ENCODE measurements around the gene AHDC1. TPM values are rescaled to one million over a fixed set of nuclear protein-coding genes. Genes with fewer than 3 reads are reported as not detected.

The AHDC1 gene
- polyA plus RNA-seq, 3 donors from 2014 or later, result 1.2 to 6.3 TPM; not detected in 1

DNA sequence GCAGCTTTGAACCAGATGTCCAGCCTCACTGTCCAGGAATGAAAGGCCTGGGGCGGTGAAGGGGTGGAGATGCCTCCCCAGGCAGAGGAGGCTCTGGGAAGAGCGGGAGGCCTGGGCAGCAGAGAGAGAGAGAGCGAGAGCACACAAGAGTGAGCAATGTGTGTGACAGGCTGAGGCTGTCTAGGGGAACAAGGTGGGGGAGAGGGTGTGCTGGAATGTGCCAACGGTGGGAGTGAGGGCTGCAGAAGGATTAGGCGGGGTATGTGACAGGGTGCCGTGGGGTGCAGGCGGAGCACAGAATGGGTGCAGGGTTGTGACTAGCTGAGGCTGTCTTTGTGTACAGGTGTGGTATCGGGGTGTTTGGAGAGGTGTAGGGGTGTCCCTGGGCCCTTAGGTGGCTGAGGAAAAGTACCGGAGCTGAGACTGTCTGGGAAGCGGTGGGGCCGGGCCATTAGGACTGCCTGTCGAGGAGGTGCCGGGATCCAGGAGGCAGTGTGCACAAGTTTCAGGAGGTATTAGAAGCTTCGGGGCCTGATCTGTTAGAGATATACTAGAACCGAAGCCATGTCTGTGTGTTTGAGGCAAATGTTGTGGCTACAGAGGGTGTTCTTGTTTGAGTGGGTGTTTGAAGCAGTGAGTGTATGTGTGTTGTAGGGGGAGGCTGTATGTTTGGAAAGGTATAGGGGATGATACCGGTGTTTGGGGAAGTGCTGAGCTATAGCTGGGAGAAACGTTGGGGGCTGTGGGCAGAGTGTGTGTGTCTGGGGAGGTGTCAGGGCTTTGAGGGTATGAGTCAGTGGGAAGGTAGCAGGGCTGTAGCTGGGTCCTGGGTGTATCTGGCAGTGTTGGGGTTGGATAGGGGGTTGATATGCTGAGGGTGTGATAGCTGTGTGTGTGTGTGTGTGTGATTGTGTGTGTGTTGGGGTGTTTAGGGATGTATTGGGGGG is 9.1 kb downstream of the AHDC1 start:
- Mint-ChIP-seq H3K4me1 (peaks cover 14 to 24% of the 10 kb centered on the region in 2 donors), H3K27me3 (ENCODE audit: low read depth in 3 of 3) (peaks cover 0 to 3% (median 2%) of the 10 kb centered on the region in 3 donors), H3K9me3 (no peaks in the 10 kb centered on the region), H3K27ac (no peak overlapping the region), H3K36me3 (no peaks in the 10 kb centered on the region), H3K4me3 (no peak overlapping the region)
- DNase-seq, result peak; percentile 42 to 51 (median 50)

DNA sequence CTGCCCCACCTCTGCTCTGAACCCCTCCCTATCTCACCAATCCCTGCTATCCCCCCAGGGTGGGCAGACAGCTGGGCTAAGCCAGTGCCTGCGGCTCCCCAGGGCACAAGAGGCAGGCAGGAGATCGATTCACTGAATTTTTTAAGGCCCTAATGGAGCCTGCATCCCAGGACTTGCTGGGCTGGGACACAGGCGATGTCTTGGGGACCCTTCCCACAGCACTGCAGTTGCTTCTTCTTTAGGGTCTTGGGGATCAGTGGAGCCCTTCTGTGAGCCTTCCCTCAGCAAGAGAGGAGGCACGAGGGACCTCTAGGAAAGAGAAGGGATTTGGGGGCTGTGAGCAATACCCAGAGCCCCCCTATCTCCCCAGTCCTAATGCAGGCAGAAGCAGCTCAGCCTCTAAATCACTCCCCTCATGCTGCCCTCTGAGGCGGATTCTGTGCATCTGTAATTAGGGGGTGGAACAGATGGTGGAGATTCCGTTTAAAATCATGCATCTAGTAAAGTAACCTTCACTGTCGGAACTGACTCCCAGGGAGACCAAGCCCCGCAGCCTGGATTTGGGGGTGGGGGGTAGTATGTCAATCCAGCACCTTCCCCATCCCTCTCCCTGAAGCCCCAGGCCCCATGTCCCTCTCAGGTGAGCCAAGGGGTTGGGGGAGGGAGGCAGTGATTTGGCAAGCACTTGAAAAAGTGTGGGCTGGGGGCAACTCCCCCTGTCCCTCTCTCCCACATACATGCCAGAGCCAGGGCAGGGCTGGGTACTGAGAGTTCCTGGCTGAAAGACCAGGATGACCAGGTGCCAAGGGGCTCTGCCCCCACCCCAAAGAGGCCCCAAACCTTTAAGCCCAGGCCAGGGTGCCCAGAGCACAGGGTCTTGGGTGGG is 10.0 kb downstream of the AHDC1 start:
- Mint-ChIP-seq H3K4me3 (no peak overlapping the region), H3K9me3 (no peaks in the 10 kb centered on the region)

DNA sequence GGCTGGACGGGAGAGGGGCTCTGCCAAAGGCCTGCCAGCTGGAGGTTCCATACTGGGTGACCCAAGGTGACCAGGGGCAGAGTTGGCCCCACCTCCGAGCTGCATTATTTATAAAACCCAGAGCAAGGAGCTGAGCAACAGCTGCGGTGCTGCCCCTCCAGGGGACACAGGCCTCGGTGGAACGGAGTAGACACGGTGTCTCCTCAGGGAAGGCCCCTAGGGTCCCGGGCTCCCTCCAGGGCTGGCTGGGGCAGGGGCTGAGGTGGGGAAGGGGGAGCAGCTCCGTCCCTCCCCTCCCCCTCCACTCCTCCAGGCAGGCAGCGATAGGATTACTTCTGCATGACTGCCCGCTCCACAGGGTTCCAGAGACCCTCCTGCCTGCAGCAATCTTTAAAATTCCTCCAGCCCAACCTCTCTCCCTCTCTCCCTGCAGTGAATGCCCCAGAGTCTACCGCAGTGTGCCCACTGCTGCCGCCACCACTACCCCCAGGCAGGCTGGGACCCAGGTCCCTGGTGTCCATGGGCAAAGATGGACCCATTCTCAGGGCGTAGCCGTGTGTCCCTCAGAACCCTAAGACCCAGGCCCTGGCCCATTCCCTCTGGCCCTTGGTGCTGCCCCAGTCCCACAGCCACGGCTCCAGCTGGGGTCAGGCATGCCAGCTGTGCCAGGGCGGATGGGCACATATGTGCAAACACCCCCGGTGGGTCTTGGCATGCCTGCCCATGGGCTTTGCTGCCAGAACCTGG is 10.8 kb downstream of the AHDC1 start:
- H3K36me3 Mint-ChIP-seq, result no peaks in the 10 kb centered on the region
- peaks cover 0 to 10% of the 10 kb centered on the region in 2 donors for H3K4me1 Mint-ChIP-seq
- peaks cover 0 to 3% (median 2%) of the 10 kb centered on the region in 3 donors for H3K27me3 Mint-ChIP-seq (ENCODE audit: low read depth in 3 of 3)
- no peak for DNase-seq
- H3K9me3 Mint-ChIP-seq, result no peaks in the 10 kb centered on the region
- no peak overlapping the region for H3K27ac Mint-ChIP-seq
- H3K4me3 Mint-ChIP-seq, result no peak overlapping the region

More for the DNA sequence above, 10.0 kb downstream of the AHDC1 start:
- Mint-ChIP-seq H3K4me1 (peaks cover 6 to 15% of the 10 kb centered on the region in 2 donors), H3K36me3 (no peaks in the 10 kb centered on the region), H3K27me3 (ENCODE audit: low read depth in 3 of 3) (peaks cover 0 to 3% (median 2%) of the 10 kb centered on the region in 3 donors), H3K27ac (no peak overlapping the region)
- DNase-seq, result no peak

DNA sequence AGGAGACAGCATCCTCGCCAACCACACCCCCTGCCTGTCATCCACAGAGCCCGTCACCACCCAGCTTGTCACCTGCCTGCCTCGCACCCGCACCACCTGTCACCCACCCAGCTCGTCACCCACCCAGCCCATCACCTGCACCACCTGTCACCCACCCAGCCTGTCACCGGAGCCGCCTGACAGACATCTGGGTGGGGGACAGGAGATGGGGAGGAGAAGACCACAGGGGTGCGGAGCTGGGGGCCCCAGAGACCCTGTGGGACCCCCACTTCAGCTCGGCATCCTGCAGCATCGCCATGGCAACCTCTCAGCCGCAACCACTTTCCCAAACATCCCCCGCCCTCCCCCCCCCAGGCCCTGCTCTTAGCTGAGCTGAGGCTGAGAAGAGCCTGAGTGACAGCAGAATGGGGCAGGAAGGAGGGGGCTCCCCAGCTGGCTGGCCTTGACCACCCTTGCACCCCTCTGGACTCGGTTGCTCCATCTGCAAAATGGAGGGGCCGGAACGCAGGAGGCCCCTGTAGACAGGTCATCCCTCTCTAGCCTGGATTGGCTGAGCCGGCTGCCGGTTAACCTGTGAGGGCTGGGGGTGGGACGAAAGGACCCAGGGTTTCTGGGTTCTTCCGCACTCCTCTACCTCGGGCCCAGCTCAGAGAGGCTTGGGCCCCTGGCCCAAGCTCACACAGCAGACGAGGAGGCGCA is 11.6 kb downstream of the AHDC1 start:
- H3K4me3 Mint-ChIP-seq, result no peak overlapping the region
- H3K27ac Mint-ChIP-seq, result no peak overlapping the region
- peaks cover 0 to 10% of the 10 kb centered on the region in 2 donors for H3K4me1 Mint-ChIP-seq
- H3K36me3 Mint-ChIP-seq, result no peaks in the 10 kb centered on the region
- H3K27me3 Mint-ChIP-seq (ENCODE audit: low read depth in 3 of 3), result peaks cover 0 to 3% (median 0%) of the 10 kb centered on the region in 3 donors
- no peak for DNase-seq
- no peaks in the 10 kb centered on the region for H3K9me3 Mint-ChIP-seq

DNA sequence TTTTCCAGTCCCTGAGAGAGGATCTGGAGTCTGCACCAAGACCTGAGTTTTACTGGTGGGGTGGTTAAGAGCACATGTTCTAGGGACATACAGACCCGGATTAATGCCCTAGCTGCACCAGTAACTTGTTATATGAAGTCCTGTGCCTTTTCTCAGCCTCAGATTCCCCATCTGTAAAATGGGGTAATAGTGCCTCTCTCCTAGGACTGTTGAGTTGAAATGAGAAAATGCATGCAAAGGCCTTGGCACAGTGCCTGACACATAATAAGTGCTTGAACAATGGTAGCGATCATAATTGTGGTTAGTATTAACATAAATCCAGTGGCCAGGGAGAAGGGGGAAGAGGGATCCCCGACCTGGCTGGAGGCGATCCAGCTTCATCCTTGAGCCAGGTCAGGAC is 12.3 kb downstream of the AHDC1 start:
- H3K4me1 Mint-ChIP-seq, result peaks cover 0 to 10% of the 10 kb centered on the region in 2 donors
- no peaks in the 10 kb centered on the region for H3K36me3 Mint-ChIP-seq
- peaks cover 0 to 3% (median 0%) of the 10 kb centered on the region in 3 donors for H3K27me3 Mint-ChIP-seq (ENCODE audit: low read depth in 3 of 3)
- no peaks in the 10 kb centered on the region for H3K9me3 Mint-ChIP-seq
- H3K4me3 Mint-ChIP-seq, result no peak overlapping the region
- DNase-seq, result no peak
- no peak overlapping the region for H3K27ac Mint-ChIP-seq

DNA sequence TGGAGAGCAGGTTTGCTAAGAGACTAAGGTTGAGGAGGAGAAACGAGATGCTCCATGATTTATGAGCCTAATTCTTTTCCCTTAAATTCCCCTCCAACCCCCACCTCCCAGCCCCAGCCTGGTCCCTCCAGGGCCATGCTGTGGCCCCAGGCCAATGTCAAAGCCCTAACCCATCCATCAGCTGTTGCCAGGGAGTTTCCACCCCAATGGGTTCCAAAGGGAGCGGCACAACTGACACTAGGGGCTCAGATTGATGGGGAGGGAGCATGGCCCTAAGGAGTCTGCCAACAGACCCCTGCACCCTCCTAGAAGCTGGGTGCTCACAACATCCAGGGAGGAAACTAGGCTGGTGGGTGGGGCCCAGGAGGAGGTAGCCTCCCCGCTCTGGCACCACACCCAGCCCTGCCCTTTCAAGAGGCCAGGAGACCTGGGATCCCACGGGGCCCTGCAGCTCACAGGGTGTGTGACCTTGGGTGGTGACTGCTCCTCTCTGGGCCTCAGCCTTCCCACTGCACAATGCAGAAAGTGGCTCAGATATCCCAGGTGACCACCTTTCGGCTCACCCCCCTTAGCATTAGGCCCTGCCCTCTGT is 12.9 kb downstream of the AHDC1 start:
- Mint-ChIP-seq H3K4me3 (no peak overlapping the region), H3K27me3 (ENCODE audit: low read depth in 3 of 3) (peaks cover 0 to 3% (median 0%) of the 10 kb centered on the region in 3 donors), H3K27ac (no peak overlapping the region), H3K36me3 (no peaks in the 10 kb centered on the region), H3K9me3 (no peaks in the 10 kb centered on the region), H3K4me1 (peaks cover 0 to 10% of the 10 kb centered on the region in 2 donors)
- no peak for DNase-seq

DNA sequence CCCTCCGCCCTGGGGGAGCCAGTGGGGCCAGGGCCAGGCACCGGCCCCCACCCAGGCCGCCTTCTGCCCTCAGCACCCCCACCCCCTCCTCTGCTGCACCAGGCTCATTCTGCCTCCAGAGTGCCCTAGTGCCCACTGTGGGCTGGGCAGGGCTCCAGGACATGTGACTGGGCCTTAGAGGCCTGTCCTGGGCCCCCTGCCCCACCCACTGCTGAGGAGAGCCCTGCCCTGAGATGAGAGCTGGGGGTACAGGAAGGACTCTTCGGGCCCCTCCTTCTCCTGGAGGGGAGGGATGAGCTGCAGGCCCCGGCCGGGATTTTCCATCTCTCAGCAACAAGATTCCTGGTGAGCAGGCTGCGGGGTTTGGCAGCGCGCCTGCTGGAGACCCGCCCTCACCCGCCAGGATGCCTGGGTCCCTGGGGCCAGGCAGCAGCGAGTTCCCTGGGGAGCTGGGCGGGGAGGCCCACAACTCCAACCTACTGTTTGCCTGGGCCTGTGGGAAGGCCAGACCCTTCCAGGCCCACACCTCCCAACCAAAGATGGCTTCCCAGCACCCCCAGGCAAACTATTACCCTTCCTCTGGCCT is 14.0 kb downstream of the AHDC1 start:
- no peaks in the 10 kb centered on the region for H3K36me3 Mint-ChIP-seq
- DNase-seq, result no peak
- peaks cover 0 to 3% (median 0%) of the 10 kb centered on the region in 3 donors for H3K27me3 Mint-ChIP-seq (ENCODE audit: low read depth in 3 of 3)
- H3K9me3 Mint-ChIP-seq, result no peaks in the 10 kb centered on the region
- peaks cover 0 to 10% of the 10 kb centered on the region in 2 donors for H3K4me1 Mint-ChIP-seq
- H3K4me3 Mint-ChIP-seq, result no peak overlapping the region
- no peak overlapping the region for H3K27ac Mint-ChIP-seq

DNA sequence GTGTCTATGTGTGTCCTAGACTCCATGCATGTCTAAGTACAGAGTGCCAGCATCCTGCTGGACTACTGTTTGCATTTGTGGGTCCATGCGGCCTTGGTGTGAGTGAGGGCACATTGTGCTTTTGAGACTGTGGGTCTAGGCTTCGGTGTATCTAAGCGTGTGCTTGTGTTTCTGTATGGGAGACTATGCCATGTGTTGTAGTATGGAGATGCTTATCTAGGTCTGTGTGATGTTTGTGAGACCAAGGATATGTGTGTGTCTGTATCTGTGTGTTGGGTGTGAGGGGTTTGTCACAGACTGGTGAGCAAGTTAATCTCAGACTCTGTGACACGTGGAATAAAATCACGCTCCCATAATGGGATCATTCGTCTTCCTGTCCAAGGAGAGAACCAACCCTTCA is 14.5 kb downstream of the AHDC1 start:
- no peak overlapping the region for H3K27ac Mint-ChIP-seq
- H3K36me3 Mint-ChIP-seq, result no peaks in the 10 kb centered on the region
- H3K9me3 Mint-ChIP-seq, result no peaks in the 10 kb centered on the region
- DNase-seq, result no peak
- no peak overlapping the region for H3K4me3 Mint-ChIP-seq
- H3K27me3 Mint-ChIP-seq (ENCODE audit: low read depth in 3 of 3), result peaks cover 0 to 3% (median 0%) of the 10 kb centered on the region in 3 donors
- peaks cover 0 to 10% of the 10 kb centered on the region in 2 donors for H3K4me1 Mint-ChIP-seq

DNA sequence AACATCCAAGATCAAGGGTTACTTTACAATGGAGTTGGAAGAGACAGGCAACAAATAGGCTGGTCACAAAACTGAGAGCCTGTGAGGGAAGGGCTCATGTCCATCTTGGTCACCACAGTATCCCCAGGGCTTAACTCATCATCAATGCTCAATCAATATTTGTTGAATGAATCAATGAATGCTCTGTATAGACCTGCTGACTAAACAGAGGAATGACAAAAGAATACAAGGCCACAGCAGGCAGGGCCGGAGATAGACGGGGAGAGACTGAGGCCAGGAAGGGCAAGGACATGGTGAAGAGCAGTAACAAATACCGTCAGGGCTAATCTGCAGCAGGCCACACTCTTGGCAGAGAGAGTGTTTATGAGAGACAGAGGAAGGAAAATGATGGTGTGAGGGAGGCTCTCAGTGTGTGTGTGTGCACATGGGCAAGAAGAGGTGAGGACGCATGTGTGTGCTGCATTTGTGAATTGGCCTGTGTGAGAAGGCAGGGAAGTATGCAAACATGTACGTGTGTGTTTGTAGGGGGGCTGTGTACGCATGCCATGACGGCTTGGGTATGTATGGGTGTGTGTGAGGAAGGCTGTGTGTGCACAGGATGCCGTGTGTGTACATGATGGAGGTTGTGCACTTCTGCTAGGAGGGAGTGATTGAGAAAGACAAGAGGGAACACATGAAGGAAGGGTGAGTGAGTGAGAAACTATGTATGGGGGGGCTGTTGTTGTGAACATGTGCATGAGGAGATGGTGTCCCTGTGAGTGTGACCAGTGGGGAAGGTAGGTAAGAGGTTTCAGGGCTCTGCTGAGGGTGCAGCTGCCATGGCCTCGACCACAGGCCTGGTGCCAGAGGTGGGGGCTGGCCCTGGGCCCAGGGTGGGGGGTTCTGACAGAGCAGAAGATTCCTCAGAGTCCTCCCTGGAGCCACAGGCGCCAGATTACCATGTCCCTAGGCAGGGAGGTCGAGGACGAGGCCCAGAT is 15.4 kb downstream of the AHDC1 start:
- no peak for DNase-seq
- Mint-ChIP-seq H3K9me3 (no peaks in the 10 kb centered on the region), H3K4me1 (peaks cover 5 to 6% of the 10 kb centered on the region in 2 donors), H3K27me3 (ENCODE audit: low read depth in 3 of 3) (peaks cover 0 to 3% (median 0%) of the 10 kb centered on the region in 3 donors), H3K4me3 (no peak overlapping the region), H3K27ac (no peak overlapping the region), H3K36me3 (no peaks in the 10 kb centered on the region)

DNA sequence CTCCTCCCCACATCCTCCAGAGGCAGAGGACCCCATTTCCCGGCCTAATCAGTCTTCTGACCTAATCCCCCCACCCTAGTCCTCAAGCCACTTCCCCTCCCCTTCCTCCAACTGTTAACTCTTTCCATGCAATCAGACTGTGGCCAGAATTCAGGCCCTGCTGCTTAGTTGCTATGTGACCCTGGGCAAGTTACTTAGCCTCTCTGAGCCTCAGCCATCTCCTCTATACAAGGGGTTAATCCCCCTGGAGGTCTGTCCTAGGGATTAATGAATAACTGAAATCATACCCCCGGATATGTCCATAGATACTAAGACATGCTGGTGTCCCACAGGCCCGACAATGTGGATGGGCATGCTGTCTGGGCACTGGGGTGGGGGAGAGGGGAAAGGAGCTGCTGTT is 18.3 kb downstream of the AHDC1 start:
- Mint-ChIP-seq H3K27ac (no peak overlapping the region), H3K27me3 (ENCODE audit: low read depth in 3 of 3) (peaks cover 0 to 2% (median 2%) of the 10 kb centered on the region in 3 donors), H3K9me3 (no peaks in the 10 kb centered on the region), H3K4me3 (no peak overlapping the region), H3K4me1 (peaks cover 9 to 29% of the 10 kb centered on the region in 2 donors), H3K36me3 (no peaks in the 10 kb centered on the region)
- no peak for DNase-seq

DNA sequence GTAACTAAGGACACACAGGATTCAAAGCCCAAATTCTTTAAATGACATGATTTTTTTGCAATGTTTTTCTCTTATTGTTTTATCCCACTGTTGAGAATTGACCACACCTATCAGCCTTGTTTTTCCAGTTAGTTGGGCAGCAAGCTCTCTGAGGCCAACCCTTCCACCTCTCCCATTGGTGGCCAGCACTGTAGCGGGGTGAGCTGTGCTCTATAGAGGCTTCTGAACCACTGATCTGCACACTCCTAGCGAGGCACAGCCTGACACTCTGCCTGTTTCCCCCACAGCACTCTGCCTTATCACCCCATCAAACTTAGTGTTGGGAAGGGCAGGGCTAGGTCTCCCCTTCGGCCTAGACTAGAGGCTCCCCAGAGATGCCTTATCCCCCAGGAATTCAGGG is 19.5 kb downstream of the AHDC1 start:
- Mint-ChIP-seq H3K4me1 (peaks cover 19 to 41% of the 10 kb centered on the region in 2 donors), H3K27ac (no peak overlapping the region), H3K27me3 (ENCODE audit: low read depth in 3 of 3) (peaks cover 0 to 2% (median 0%) of the 10 kb centered on the region in 3 donors), H3K4me3 (no peak overlapping the region), H3K36me3 (no peaks in the 10 kb centered on the region), H3K9me3 (no peaks in the 10 kb centered on the region)
- no peak for DNase-seq

Data from immature natural killer cell (primary cell).